AG09319 (cell line): ENCODE results near the gene CHAT.
"Not testable (repeated sequence)": the region's sequence is repeated elsewhere in the genome, so short reads cannot be mapped to it uniquely, and the experiment has no call there.

ENCODE experiments used
- DNase-seq: peaks from one replicate; pipeline ENCODE4 v3.0.0-alpha.2; 2010; ENCODE audit warnings: low read depth; ENCODE audit errors: extremely low read depth
- TF ChIP-seq, protein P1 (sequence below): IDR thresholded peaks from 2 replicates; pipeline ENCODE4 v1.5.1; 2011; ENCODE audit warnings: low read depth, mild to moderate bottlenecking, inconsistent platforms, low read length, moderate library complexity

Gene CHAT

GRCh38 chr10:49679480-49679893 lies 65.7 kb downstream of the CHAT start, which contains the start of gene C10orf53:
C10orf53 (plus strand) TSS chr10:49679651; CDS start chr10:49679698, 47 bp downstream.
- DNase-seq: no peak
- TF ChIP-seq, protein P1, sequence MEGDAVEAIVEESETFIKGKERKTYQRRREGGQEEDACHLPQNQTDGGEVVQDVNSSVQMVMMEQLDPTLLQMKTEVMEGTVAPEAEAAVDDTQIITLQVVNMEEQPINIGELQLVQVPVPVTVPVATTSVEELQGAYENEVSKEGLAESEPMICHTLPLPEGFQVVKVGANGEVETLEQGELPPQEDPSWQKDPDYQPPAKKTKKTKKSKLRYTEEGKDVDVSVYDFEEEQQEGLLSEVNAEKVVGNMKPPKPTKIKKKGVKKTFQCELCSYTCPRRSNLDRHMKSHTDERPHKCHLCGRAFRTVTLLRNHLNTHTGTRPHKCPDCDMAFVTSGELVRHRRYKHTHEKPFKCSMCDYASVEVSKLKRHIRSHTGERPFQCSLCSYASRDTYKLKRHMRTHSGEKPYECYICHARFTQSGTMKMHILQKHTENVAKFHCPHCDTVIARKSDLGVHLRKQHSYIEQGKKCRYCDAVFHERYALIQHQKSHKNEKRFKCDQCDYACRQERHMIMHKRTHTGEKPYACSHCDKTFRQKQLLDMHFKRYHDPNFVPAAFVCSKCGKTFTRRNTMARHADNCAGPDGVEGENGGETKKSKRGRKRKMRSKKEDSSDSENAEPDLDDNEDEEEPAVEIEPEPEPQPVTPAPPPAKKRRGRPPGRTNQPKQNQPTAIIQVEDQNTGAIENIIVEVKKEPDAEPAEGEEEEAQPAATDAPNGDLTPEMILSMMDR: no peak

DNA sequence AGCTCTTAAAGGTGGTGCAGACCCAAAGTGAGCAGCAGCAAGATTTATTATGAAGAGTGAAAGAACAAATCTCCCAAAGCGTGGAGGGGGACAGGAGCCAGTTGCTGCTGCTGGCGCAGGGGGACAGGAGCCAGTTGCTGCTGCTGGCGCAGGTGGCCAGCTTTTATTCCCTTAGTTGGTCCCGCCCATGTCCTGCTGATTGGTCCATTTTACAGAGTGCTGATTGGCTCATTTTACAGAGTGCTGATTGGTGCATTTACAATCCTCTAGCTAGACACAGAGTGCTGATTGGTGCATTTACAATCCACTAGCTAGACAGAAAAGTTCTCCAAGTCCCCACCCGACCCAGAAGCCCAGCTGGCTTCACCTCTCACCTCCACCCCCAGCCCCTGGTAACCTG lies 68.6 kb downstream of the CHAT start:
- not testable (repeated sequence) for DNase-seq

DNA sequence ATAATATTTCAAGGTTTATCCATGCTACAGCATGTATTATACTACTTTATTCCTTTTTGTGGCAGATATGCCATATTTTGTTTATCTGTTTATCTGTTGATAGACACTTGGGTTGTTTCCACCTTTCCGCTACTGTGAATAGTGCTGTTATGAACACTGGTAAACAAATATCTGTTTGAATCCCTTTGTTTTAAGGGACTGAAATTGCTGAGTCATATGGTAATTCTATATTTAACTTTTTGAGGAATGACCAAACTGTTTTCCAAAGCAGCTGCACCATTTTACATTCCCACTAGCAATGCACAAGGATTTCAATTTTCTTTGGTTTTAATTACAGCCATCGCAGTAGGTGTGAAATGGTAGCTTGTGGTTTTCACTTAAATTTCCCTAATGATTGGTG lies 69.0 kb downstream of the CHAT start:
- TF ChIP-seq, protein P1: no peak
- DNase-seq: no peak

- DNase-seq: no peak
- TF ChIP-seq, protein P1: no peak
Observed at GRCh38 chr10:49686651-49687050, 72.8 kb downstream of the CHAT start.

DNA sequence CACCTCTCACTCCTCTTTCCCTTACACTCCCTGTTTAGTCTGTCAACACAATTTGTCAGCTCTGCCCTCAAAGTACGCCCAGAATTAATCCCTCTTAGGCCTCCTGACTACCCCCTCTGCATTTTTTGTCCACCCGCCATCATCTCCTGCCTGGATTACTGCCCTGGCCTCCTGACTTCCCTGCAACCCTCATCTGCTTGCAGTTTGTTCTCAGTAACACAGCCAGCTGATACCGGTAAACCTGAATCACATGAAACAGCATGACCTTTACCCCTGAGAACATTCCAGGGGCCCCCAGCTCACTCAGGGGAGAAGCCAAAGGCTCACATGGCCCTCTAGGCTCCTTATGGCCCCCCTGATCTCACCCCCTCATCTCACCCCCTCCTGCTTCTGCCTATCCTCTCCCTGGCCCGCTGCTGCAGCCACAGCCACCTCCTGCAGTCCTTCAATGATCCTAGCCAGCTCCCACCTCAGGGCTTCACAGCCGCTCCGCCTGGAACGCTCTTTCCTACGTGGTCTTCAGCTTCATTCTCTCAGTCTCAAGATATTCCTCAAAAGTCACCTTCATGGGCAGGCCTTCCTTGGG lies 74.5 kb downstream of the CHAT start:
- TF ChIP-seq, protein P1: no peak

GRCh38 chr10:49688920-49689319 lies 75.1 kb downstream of the CHAT start:
- no peak for DNase-seq
- TF ChIP-seq, protein P1: no peak

More for the DNA sequence above, 74.5 kb downstream of the CHAT start:
- no peak for DNase-seq

GRCh38 chr10:49689882-49690510 lies 76.2 kb downstream of the CHAT start:
- TF ChIP-seq, protein P1: no peak

GRCh38 chr10:49690698-49691356 lies 77.0 kb downstream of the CHAT start:
- TF ChIP-seq, protein P1: no peak
- DNase-seq: no peak

More at GRCh38 chr10:49689882-49690510, 76.2 kb downstream of the CHAT start:
- no peak for DNase-seq
